ENCODE data around the gene HOXA11. TPM values are rescaled to one million over a fixed set of nuclear protein-coding genes. Genes with fewer than 3 reads are reported as not detected.

The HOXA11 gene
- total RNA-seq, 4 donors from 2014 or later = 5.1 to 7.9 (median 6.4) TPM

DNA sequence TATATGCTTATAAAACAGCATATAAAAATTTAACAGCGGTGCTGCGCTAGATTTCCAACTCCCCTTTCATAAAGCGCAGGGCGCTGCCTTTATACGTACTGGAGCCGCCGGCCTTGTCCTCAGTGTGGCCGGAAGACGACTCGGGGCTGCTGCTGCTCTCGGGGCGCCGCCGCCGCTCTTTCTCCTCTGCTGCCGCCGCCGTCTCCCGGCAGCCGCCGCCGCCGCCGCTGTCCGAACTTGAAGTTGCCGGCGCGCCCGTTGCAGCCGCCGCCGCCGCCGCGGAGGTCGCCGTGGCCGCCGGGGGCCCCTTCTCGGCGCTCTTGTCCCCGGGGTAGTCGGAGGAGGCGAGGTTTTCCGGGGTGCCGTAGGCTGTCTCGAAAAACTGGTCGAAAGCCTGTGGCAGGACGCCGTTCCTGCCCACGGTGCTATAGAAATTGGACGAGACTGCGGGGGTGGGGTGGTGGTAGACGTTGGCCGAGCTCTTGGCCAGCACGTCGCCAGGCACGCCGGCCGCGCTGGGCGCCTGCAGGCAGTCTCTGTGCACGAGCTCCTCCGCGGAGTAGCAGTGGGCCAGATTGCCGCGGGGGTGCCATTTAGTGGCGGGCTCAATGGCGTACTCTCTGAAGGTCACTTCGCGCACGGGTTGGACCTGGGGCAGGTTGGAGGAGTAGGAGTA is 557 bp downstream of the HOXA11 start:
- Histone ChIP-seq H3K4me1 (peaks cover 27 to 46% of the 10 kb centered on the region in 2 donors), H3K9me3 (no peaks in the 10 kb centered on the region), H3K4me3 (peak overlapping the region; percentile 61 to 92 (median 70)), H3K27me3 (peaks cover 0 to 8% (median 3%) of the 10 kb centered on the region in 3 donors), H3K27ac (peak overlapping the region; percentile 90 to 99 (median 95)), H3K36me3 (no peaks in the 10 kb centered on the region)
- in situ Hi-C loops (cut with MboI; ENCODE audit: low sequenced_read_pairs in 4 of 4) = loop anchor here in 3 of 4 donors (10.0 to 25.0 kb wide), 5 partner anchors 903 to 1422 kb away; partner anchors contain the start of gene CREB5 (in 1 of the 3)
- TF ChIP-seq POLR2A (IDR thresholded peaks at IDR 0.05) = peak in 1 of 2 donors; percentile 30
- TF ChIP-seq, protein P1, sequence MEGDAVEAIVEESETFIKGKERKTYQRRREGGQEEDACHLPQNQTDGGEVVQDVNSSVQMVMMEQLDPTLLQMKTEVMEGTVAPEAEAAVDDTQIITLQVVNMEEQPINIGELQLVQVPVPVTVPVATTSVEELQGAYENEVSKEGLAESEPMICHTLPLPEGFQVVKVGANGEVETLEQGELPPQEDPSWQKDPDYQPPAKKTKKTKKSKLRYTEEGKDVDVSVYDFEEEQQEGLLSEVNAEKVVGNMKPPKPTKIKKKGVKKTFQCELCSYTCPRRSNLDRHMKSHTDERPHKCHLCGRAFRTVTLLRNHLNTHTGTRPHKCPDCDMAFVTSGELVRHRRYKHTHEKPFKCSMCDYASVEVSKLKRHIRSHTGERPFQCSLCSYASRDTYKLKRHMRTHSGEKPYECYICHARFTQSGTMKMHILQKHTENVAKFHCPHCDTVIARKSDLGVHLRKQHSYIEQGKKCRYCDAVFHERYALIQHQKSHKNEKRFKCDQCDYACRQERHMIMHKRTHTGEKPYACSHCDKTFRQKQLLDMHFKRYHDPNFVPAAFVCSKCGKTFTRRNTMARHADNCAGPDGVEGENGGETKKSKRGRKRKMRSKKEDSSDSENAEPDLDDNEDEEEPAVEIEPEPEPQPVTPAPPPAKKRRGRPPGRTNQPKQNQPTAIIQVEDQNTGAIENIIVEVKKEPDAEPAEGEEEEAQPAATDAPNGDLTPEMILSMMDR (IDR thresholded peaks at IDR 0.05 in 4 of 5, conservative IDR thresholded peaks at IDR 0.05 in 1 of 5) = no peak
- intact Hi-C loops (cut with DNase I; ENCODE audit: low total_unique reads) = loop anchor here (5.0 to 10.0 kb wide), 2 partner anchors 1228 to 1440 kb away; partner anchors contain the start of gene CREB5
- ATAC-seq = peak; percentile 10 to 14
- peak in 1 of 2 donors; percentile 65 for DNase-seq

DNA sequence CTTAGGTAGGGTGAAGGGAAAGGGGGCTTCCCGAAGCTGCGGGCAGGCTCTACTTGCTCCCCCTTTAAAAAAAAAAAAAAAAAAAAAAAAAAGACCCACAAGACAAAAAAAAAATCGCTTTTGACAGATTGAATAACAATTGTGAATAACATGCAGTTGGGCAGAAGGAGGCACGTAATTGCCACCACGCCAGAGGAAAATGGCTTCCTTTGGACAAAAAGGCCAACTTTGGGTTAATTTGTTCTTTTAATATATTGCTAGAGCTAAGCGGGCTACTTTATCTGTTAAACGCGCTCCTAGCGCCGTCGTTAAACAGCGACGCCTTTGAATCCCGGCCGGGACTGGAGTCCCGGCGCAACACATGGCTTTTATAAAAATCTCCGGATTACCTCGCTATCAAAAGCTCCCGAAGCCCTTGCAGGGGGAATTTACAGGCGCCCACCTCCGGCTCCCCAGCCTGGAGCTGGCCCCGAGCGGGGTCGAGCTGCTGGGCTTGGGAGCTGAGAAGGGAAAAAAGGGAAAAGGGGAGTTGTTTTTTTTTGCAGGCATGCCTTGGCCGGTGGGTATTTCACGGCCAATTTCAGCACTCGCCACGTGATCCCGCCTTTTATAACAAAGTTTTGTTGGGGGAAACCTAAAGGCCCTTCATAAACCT is 1.2 kb downstream of the HOXA11 start:
- peaks cover 22 to 39% of the 10 kb centered on the region in 2 donors for H3K4me1 ChIP-seq
- H3K27me3 ChIP-seq = peaks cover 0 to 8% (median 3%) of the 10 kb centered on the region in 3 donors
- H3K4me3 ChIP-seq = peak overlapping the region; percentile 61 to 92 (median 70)
- H3K27ac ChIP-seq = peak overlapping the region; percentile 90 to 99 (median 95)
- in situ Hi-C loops (cut with MboI; ENCODE audit: low sequenced_read_pairs in 4 of 4) (loop anchor here in 3 of 4 donors (10.0 to 25.0 kb wide), 5 partner anchors 903 to 1422 kb away; partner anchors contain the start of gene CREB5 (in 1 of the 3)), intact Hi-C loops (cut with DNase I; ENCODE audit: low total_unique reads) (loop anchor here (10.0 kb wide), 1 partner anchor 1441 kb away; no protein-coding TSS in a partner anchor)
- TF ChIP-seq, protein P1 (IDR thresholded peaks at IDR 0.05 in 4 of 5, conservative IDR thresholded peaks at IDR 0.05 in 1 of 5) = no peak
- TF ChIP-seq POLR2A (IDR thresholded peaks at IDR 0.05) = no peak
- H3K9me3 ChIP-seq = no peaks in the 10 kb centered on the region
- H3K36me3 ChIP-seq = no peaks in the 10 kb centered on the region
- DNase-seq (peak in 1 of 2 donors; percentile 39), ATAC-seq (no peak)

DNA sequence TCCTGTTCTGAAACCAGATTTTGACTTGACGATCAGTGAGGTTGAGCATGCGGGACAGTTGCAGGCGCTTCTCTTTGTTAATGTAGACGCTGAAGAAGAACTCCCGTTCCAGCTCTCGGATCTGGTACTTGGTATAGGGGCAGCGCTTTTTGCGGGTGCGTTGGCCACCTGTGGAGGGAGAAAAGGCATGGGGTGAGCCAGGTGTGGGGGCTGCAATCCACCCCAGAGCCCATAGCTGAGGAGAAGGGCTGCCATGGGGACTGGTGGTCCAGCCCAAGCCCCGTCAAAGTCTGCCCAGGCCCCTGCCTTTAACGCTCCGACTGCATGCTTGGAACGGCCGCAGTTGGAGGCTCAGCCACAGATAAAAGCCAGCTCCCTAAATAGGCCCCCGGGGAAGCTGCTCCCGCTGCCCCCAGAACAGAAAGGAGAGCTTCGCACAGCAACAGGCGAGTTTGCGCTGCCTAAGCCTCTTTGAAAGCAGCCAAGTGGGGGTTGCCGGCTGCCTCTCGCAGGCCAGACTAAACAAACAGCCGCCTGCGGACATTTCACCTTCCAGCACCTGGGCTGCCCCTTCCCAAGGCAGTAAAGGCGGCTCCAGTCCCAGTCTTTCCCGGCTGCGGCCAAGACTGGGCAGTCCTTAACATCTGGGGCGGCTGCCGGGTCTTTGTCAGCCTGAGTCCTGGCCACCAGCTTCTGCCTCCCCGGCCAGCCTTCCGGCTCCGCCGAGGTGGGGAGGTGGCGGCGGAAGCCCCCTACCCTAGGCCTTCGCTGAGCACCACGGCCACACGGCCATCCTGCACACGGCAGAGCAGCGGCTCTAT is 2.0 kb downstream of the HOXA11 start:
- DNase-seq (peak; percentile 1 to 32), ATAC-seq (no peak)
- Histone ChIP-seq H3K4me1 (peaks cover 28 to 40% of the 10 kb centered on the region in 2 donors), H3K36me3 (no peaks in the 10 kb centered on the region), H3K4me3 (peak overlapping the region; percentile 61 to 92 (median 70)), H3K9me3 (no peaks in the 10 kb centered on the region), H3K27ac (peak overlapping the region; percentile 90 to 99 (median 95)), H3K27me3 (peaks cover 0 to 8% (median 3%) of the 10 kb centered on the region in 3 donors)
- in situ Hi-C loops (cut with MboI; ENCODE audit: low sequenced_read_pairs in 4 of 4) = loop anchor here in 3 of 4 donors (10.0 to 25.0 kb wide), 5 partner anchors 904 to 1421 kb away; partner anchors contain the start of gene CREB5 (in 1 of the 3)
- intact Hi-C loops (cut with DNase I; ENCODE audit: low total_unique reads) = loop anchor here (10.0 kb wide), 1 partner anchor 1442 kb away; no protein-coding TSS in a partner anchor
- TF ChIP-seq POLR2A (IDR thresholded peaks at IDR 0.05) = no peak
- TF ChIP-seq, protein P1 (IDR thresholded peaks at IDR 0.05 in 4 of 5, conservative IDR thresholded peaks at IDR 0.05 in 1 of 5) = no peak

DNA sequence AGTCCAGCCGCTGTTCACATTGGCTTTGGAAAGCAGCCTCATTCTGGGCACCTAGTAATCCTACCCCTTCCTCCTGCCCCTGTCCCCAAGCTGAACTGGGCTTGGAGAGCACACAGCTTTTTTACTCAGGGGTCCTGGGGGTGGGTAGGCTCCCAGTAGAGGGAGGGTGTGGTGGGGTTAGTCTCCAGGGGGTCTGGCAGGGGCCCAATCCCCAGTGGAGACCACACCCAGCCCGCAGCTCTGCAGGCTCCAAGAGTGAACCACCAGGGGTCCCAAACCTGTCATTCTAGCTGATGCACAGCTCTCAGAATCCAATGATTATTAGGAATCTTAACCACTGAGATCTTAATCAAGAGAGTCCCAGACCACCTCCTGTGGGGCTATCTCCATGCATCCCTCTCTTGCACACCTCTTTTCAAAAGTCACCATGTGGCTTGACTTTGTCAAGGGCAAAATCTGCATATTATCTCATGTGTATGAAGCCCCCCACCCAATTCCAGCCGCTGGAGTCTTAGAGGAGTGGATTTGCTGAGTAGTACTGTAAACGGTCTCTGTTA is 2.7 kb downstream of the HOXA11 start:
- H3K4me1 ChIP-seq = peaks cover 33 to 47% of the 10 kb centered on the region in 2 donors
- no peaks in the 10 kb centered on the region for H3K36me3 ChIP-seq
- no peaks in the 10 kb centered on the region for H3K9me3 ChIP-seq
- H3K27me3 ChIP-seq = peaks cover 0 to 8% (median 3%) of the 10 kb centered on the region in 3 donors
- ATAC-seq (no peak), DNase-seq (peak; percentile 1 to 20)
- TF ChIP-seq, protein P1 (IDR thresholded peaks at IDR 0.05 in 4 of 5, conservative IDR thresholded peaks at IDR 0.05 in 1 of 5) = no peak
- TF ChIP-seq POLR2A (IDR thresholded peaks at IDR 0.05) = no peak
- peak overlapping the region; percentile 90 to 99 (median 95) for H3K27ac ChIP-seq
- H3K4me3 ChIP-seq = peak overlapping the region in 2 of 4 donors; percentile 67 to 73
- intact Hi-C loops (cut with DNase I; ENCODE audit: low total_unique reads) = loop anchor here (10.0 kb wide), 1 partner anchor 1442 kb away; no protein-coding TSS in a partner anchor
- in situ Hi-C loops (cut with MboI; ENCODE audit: low sequenced_read_pairs in 4 of 4) = loop anchor here in 3 of 4 donors (10.0 to 25.0 kb wide), 5 partner anchors 905 to 1420 kb away; partner anchors contain the start of gene CREB5 (in 1 of the 3)

Measured in gastrocnemius medialis (tissue), 4 donors.